Heart right ventricle (tissue), 16 donors: ENCODE data around the gene LTBP1. TPM values are rescaled to one million over a fixed set of nuclear protein-coding genes. Genes with fewer than 3 reads are reported as not detected.

Experiments
- ATAC-seq, 8 donors: fragments of 200-7000 bp; cut with Tn5 transposase; one replicate each; pipeline ENCODE4 v1.9.1; 2020; ENCODE audit warnings: mild to moderate bottlenecking in 8 of 8, moderate library complexity in 8 of 8, moderate number of reproducible peaks in 1 of 8
- DNase-seq, 2 donors: peaks; one replicate each; pipeline ENCODE4 v3.0.0-alpha.2; 2020
- H3K27ac ChIP-seq, 10 donors: fragments of 200-600 bp; sonication (generic) in 2 of 10; one replicate each; pipeline versions ENCODE4 v1.5.0 to v1.8.0; 2020 to 2022; ENCODE audit warnings: mild to moderate bottlenecking in 3 of 10
- H3K27me3 ChIP-seq, 7 donors: fragments of 200-600 bp; one replicate each; pipeline ENCODE4 v1.8.0; 2021 to 2022; ENCODE audit warnings: mild to moderate bottlenecking in 2 of 7
- H3K36me3 ChIP-seq, 9 donors: fragments of 200-600 bp; sonication (generic) in 1 of 9; one replicate each; pipeline versions ENCODE4 v1.5.0 to v1.8.0; 2020 to 2022; ENCODE audit warnings: mild to moderate bottlenecking in 2 of 9
- H3K4me1 ChIP-seq, 9 donors: fragments of 200-600 bp; sonication (generic) in 1 of 9; one replicate each; pipeline versions ENCODE4 v1.5.0 to v1.8.0; 2020 to 2022; ENCODE audit warnings: mild to moderate bottlenecking in 4 of 9
- H3K4me3 ChIP-seq, 10 donors: fragments of 200-600 bp; sonication (generic) in 2 of 10; one replicate each; pipeline versions ENCODE4 v1.5.0 to v1.8.0; 2020 to 2022; ENCODE audit warnings: mild to moderate bottlenecking in 7 of 10, moderate library complexity in 2 of 10
- H3K9me3 ChIP-seq, 11 donors: fragments of 200-600 bp in 10 of 11; sonication (generic) in 2 of 11; one replicate each; pipeline versions ENCODE4 v1.5.0 to v1.8.0; 2013 to 2022; ENCODE audit warnings: mild to moderate bottlenecking in 2 of 11, control low read depth in 1 of 11, moderate library complexity in 1 of 11
- whole genome bisulfite sequencing, 2 donors: extraction: QIAGEN DNeasy Blood & Tissue Kit; methylation state at CpG; one replicate each; pipeline ENCODE4 v1.1.7; 2013; ENCODE audit warnings: inconsistent platforms in 1 of 2; 5-methylcytosine and 5-hydroxymethylcytosine counted together
- intact Hi-C, 10 donors: fragments of 100-400 bp; cut with DNase I; formaldehyde crosslinking; loops; one replicate each; pipeline versions ENCODE4 v1.11.1 to v1.14.2; 2022
- polyA plus RNA-seq, 2 donors: library from polyadenylated mRNA; stranded (reverse); fragments of 200-250 nt; gene quantifications; one replicate each; pipeline ENCODE4 v1.2.3, GENCODE V29; 2013
- total RNA-seq, 10 donors: library from RNA; stranded (reverse); fragmentation: NEBNext Ultra II Directional in 3 of 10; extraction: Animal tissue kit (Norgen Biotek cat#: 25700) in 3 of 10; gene quantifications; one replicate each; pipeline versions ENCODE4 v1.2.1 to v1.2.4, GENCODE V29; 2021 to 2023
- TF ChIP-seq, protein P1 (sequence below), 9 donors: fragments of 200-600 bp; sonication (generic) in 2 of 9; IDR thresholded peaks; one replicate each; pipeline versions ENCODE4 v1.5.0 to v1.8.0; 2021 to 2022; ENCODE audit warnings: antibody characterized with exemption in 9 of 9, mild to moderate bottlenecking in 5 of 9, moderate library complexity in 1 of 9
- donor health status: Arrhythmogenic right ventricular cardiomyopathy.
- donor health status: ischemic (EF 13 %, LVEDD 7.1; RV severe dilation, severe dysfunction).
- donor health status: healthy with polysubstance abuse.
- donor health status: DM: no; HTN: yes; CAD: no.
- donor health status: DM: no; HTN: no; CAD: no.
- donor health status: ischemic (EF 25% LVEDD 6.9; RV normal size, moderate dysfunction).
- donor health status: ischemic (EF 25% LVEDD 5.7; RV mildly dilated, moderate dysfunction).
- donor health status: healthy.
- donor health status: DM: yes; HTN: yes; CAD: no.
- donor health status: Ischemic cardiomyopathy.
- donor health status: ischemic (EF 35%, LVEDD 5.7; RV mildly dilated, moderate dysfunction).
- donor health status: nonischemic (EF 11% LVEDD 7.7; RV severe dilation, severe dysfunction).
- donor health status: DM: yes; HTN: yes; CAD: no.
- donor health status: PGD.
- donor health status: ischemic (EF 29% LVEDD 5.4; RV normal size, mild dysfunction).
- donor health status: nonischemic (EF 23%, LVEDD 6.1; RV moderate dilation, normal function).

LTBP1 gene
- total and polyA plus RNA-seq, 12 donors, result 22.4 to 164 (median 84.3) TPM

DNA sequence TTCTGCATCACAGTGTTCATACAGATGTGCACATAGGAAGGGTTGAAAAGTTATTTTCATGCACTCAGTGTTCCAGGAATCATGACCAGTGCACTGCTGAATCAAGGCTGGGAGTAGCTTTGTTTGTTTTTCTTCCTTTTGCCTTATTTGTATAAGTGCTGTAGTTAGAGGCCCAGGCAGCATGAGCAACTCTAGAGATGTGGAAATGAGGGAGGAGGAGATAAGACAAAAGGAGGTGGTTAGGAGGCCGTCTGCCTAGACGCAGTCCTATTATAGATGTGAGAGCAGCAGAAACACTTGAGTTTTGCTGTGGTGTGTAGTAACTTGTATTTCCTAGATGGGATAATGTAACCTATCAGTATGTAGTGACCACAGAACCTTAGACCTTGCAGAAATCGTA, 265.4 kb downstream of the LTBP1 start:
- Histone ChIP-seq H3K4me3 (no peak overlapping the region), H3K36me3 (no peaks in the 10 kb centered on the region), H3K9me3 (no peaks in the 10 kb centered on the region), H3K27me3 (no peaks in the 10 kb centered on the region), H3K27ac (peak overlapping the region in 3 of 10 donors; percentile 44 to 64 (median 46)), H3K4me1 (peaks cover 12 to 75% (median 50%) of the 10 kb centered on the region in 9 donors)
- DNase-seq (no peak), ATAC-seq (peak in 2 of 8 donors; percentile 6 to 48)
- 73 to 75% methylated on average over 3 of the region's 3 CpGs for WGBS, 2 donors
- TF ChIP-seq, protein P1, sequence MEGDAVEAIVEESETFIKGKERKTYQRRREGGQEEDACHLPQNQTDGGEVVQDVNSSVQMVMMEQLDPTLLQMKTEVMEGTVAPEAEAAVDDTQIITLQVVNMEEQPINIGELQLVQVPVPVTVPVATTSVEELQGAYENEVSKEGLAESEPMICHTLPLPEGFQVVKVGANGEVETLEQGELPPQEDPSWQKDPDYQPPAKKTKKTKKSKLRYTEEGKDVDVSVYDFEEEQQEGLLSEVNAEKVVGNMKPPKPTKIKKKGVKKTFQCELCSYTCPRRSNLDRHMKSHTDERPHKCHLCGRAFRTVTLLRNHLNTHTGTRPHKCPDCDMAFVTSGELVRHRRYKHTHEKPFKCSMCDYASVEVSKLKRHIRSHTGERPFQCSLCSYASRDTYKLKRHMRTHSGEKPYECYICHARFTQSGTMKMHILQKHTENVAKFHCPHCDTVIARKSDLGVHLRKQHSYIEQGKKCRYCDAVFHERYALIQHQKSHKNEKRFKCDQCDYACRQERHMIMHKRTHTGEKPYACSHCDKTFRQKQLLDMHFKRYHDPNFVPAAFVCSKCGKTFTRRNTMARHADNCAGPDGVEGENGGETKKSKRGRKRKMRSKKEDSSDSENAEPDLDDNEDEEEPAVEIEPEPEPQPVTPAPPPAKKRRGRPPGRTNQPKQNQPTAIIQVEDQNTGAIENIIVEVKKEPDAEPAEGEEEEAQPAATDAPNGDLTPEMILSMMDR (IDR thresholded peaks at IDR 0.05), result no peak
- intact Hi-C loops, result no loop called here

DNA sequence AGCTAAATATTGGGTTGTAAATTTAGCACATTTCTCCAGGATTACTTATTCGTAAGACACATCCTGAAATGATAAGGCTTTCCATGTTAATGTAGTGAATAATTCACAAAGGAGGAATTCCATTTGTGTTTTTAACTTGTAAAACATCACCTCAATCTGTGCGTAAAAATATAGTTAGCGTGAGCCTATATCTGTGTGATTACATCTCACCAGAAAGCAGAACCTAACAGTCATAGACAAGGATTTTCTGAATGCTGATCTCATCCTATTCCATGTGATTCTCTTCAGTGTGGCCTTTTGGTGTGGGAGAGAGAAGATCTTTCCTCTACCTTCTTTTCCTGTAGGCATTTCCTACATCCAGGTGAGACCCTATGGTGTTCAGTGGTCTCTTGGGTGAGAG, 266.5 kb downstream of the LTBP1 start:
- Histone ChIP-seq H3K27me3 (no peaks in the 10 kb centered on the region), H3K4me1 (peaks cover 12 to 81% (median 51%) of the 10 kb centered on the region in 9 donors), H3K27ac (peak overlapping the region in 2 of 10 donors; percentile 19 to 36), H3K9me3 (no peaks in the 10 kb centered on the region), H3K4me3 (no peak overlapping the region), H3K36me3 (no peaks in the 10 kb centered on the region)
- TF ChIP-seq, protein P1 (IDR thresholded peaks at IDR 0.05), result no peak
- no peak for ATAC-seq
- WGBS, 2 donors, result 92 to 94% methylated on average over 3 of the region's 3 CpGs
- intact Hi-C loops, result no loop called here
- DNase-seq, result no peak

DNA sequence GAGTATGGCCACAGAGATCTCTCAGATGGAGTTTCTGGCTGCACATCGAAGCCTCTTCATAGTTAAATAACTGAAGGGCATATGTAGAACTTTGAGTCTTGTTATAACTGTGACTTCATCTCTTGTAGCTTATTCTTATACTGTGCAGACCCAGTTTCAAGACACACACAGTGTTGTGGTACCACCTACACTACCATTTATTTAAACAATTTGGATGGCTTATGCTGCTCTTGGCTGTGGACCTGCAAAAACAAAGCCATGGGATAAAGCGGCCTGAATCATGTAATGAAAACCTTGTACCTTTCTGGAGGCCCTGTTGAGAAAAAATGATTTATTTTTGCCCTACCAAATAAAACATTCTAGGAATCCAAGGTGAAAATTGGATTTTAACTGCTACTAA, 266.9 kb downstream of the LTBP1 start:
- Histone ChIP-seq H3K4me3 (no peak overlapping the region), H3K9me3 (no peaks in the 10 kb centered on the region), H3K27me3 (no peaks in the 10 kb centered on the region), H3K27ac (peak overlapping the region in 4 of 10 donors; percentile 23 to 71 (median 44)), H3K4me1 (peaks cover 12 to 81% (median 51%) of the 10 kb centered on the region in 9 donors), H3K36me3 (no peaks in the 10 kb centered on the region)
- no peak for DNase-seq
- intact Hi-C loops, result no loop called here
- no peak for ATAC-seq
- TF ChIP-seq, protein P1 (IDR thresholded peaks at IDR 0.05), result no peak
- 90 to 92% methylated on average over 2 of the region's 2 CpGs for WGBS, 2 donors

DNA sequence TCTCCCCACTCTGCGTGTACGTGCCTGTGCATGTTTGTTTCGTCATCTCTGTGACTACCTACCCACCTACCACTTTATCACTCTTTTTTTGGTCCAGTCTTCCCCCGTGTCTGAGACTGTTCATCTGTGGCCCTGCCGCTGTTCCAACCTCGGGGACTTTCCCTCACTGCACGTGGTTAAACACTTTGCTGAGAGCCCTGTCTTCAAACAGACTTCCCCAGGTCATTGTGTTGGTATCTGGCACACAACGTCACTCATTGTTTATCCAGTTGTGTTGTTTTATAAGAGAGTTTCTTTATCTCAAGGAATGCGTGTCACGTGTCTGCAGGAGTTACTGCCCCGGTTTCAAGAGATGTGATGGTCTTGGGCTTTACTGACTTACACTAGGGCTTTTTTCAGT, 267.7 kb downstream of the LTBP1 start:
- ATAC-seq, result peak in 7 of 8 donors; percentile 19 to 76 (median 62)
- Histone ChIP-seq H3K27me3 (no peaks in the 10 kb centered on the region), H3K36me3 (no peaks in the 10 kb centered on the region), H3K9me3 (no peaks in the 10 kb centered on the region), H3K27ac (peak overlapping the region in 8 of 10 donors; percentile 11 to 71 (median 34)), H3K4me3 (peak overlapping the region in 1 of 10 donors; percentile 11), H3K4me1 (peaks cover 12 to 81% (median 51%) of the 10 kb centered on the region in 9 donors)
- TF ChIP-seq, protein P1 (IDR thresholded peaks at IDR 0.05), result no peak
- intact Hi-C loops, result no loop called here
- peak in 1 of 2 donors; percentile 51 for DNase-seq
- 39 to 40% methylated on average over 11 of the region's 11 CpGs for WGBS, 2 donors
